AG04450 (cell line): Measurements from ENCODE around the gene TMEM170A. TPM values are rescaled to one million over a fixed set of nuclear protein-coding genes. Genes with fewer than 3 reads are reported as not detected.

ENCODE experiments used
- CTCF ChIA-PET: fragments of 300-600, 350-600 bp; formaldehyde crosslinking; extraction: SDS; loops from one replicate; lab custom pipeline; 2022; ENCODE audit warnings: antibody characterized with exemption, inconsistent platforms; lab: Charles Lee
- POLR2A ChIA-PET: fragments of 350-600 bp; formaldehyde crosslinking; extraction: SDS; loops from one replicate; lab custom pipeline; 2021; ENCODE audit warnings: antibody characterized with exemption, inconsistent platforms; lab: Yijun Ruan, JAX
- DNase-seq: peaks from one replicate; pipeline ENCODE4 v3.0.0-alpha.2; 2011; ENCODE audit warnings: low read depth, low spot score
- H3K27ac ChIP-seq: one replicate; pipeline ENCODE4 v1.5.1; 2012; ENCODE audit warnings: low read depth, low read length, control low read depth
- H3K27me3 ChIP-seq: one replicate; pipeline ENCODE4 v1.6.0; 2012; ENCODE audit warnings: low read length; ENCODE audit not compliant: control insufficient read depth, insufficient read depth
- H3K4me3 ChIP-seq: 2 replicates; pipeline ENCODE4 v1.5.1; 2011; ENCODE audit warnings: mild to moderate bottlenecking, low read depth, low read length, control low read depth
- H3K9me3 ChIP-seq: 2 replicates; pipeline ENCODE4 v1.5.1; 2012; ENCODE audit warnings: low read length; ENCODE audit not compliant: control insufficient read depth, insufficient read depth
- CTCF ChIP-seq: IDR thresholded peaks from 2 replicates; pipeline ENCODE4 v1.5.1; 2011; ENCODE audit warnings: low read depth, low read length, control low read depth, inconsistent platforms
- polyA plus RNA-seq: library from polyadenylated mRNA; depleted of rRNA; stranded (reverse); fragments of >200 nt; gene quantifications from 2 replicates; pipeline ENCODE4 v1.2.3, GENCODE V29; 2011

TMEM170A gene
- polyA plus RNA-seq, 1 experiment: 13.3 TPM

- H3K27ac ChIP-seq: no peak overlapping the region
- no peak for DNase-seq
- no peaks in the 10 kb centered on the region for H3K9me3 ChIP-seq
- TF ChIP-seq CTCF: no peak
- no peak overlapping the region for H3K4me3 ChIP-seq
- CTCF ChIA-PET: interaction anchor here (0.5 to 3.3 kb wide), 3 partner anchors 11 to 24 kb away, joined by 3 to 17 read pairs (median 5); no protein-coding TSS in a partner anchor
- H3K27me3 ChIP-seq: no peaks in the 10 kb centered on the region
- POLR2A ChIA-PET: no interaction called here
These were observed 19.2 kb downstream of the TMEM170A start for GRCh38 chr16:75445298-75445697.

GRCh38 chr16:75443298-75443697 is 21.2 kb downstream of the TMEM170A start:
- ChIA-PET POLR2A (no interaction called here), CTCF (interaction anchor here (1.0 kb wide), 1 partner anchor 74 kb away, joined by 3 read pairs; no protein-coding TSS in a partner anchor)
- H3K9me3 ChIP-seq: no peaks in the 10 kb centered on the region
- DNase-seq: no peak
- H3K27ac ChIP-seq: no peak overlapping the region
- no peaks in the 10 kb centered on the region for H3K27me3 ChIP-seq
- no peak overlapping the region for H3K4me3 ChIP-seq
- no peak for TF ChIP-seq CTCF

- CTCF ChIA-PET: interaction anchor here (0.6 to 2.3 kb wide), 9 partner anchors 14 to 235 kb away, joined by 3 to 12 read pairs (median 6); no protein-coding TSS in a partner anchor
- Histone ChIP-seq H3K27ac (peak overlapping the region; percentile 96), H3K9me3 (no peaks in the 10 kb centered on the region; the same call in 1 of the 2 replicates), H3K4me3 (peak overlapping the region; percentile 89), H3K27me3 (no peaks in the 10 kb centered on the region)
- POLR2A ChIA-PET: interaction anchor here (0.7 to 1.6 kb wide), 7 partner anchors 14 to 447 kb away, joined by 3 to 5 read pairs (median 3); partner anchors contain the start of genes ADAT1, KARS1 and TERF2IP
- peak; percentile 92 for DNase-seq
- TF ChIP-seq CTCF: no peak
These were observed 30.6 kb downstream of the TMEM170A start for GRCh38 chr16:75433732-75434413.

GRCh38 chr16:75432828-75433731 is 31.4 kb downstream of the TMEM170A start, which contains the start of gene CFDP1:
CFDP1 (minus strand) TSS chr16:75433503; CDS start chr16:75433352, 151 bp downstream.
- peak within 1 kb of the TSS; percentile 89 for H3K4me3 ChIP-seq
- CTCF ChIA-PET: interaction anchor here (0.6 to 2.3 kb wide), 10 partner anchors 13 to 234 kb away, joined by 3 to 12 read pairs (median 4); no protein-coding TSS in a partner anchor
- no peak for TF ChIP-seq CTCF
- no peaks in the 10 kb centered on the region for H3K27me3 ChIP-seq
- peak; percentile 82 for DNase-seq
- H3K27ac ChIP-seq: peak within 1 kb of the TSS; percentile 96
- H3K9me3 ChIP-seq: no peaks in the 10 kb centered on the region; the same call in 1 of the 2 replicates
- POLR2A ChIA-PET: interaction anchor here (0.6 to 1.6 kb wide), 9 partner anchors 13 to 446 kb away, joined by 3 to 5 read pairs (median 3); partner anchors contain the start of genes ADAT1, KARS1 and TERF2IP
